ENCODE measurements around the gene TNFRSF4. TPM values are rescaled to one million over a fixed set of nuclear protein-coding genes. Genes with fewer than 3 reads are reported as not detected.

Gene TNFRSF4
- total and polyA plus RNA-seq, 9 of the 15 experiments (the other 6 are each of a cell fraction or from before 2014, with no cell fraction given): 0.07 to 0.44 (median 0.19) TPM; not detected in 5

GRCh38 chr1:1253314-1253713, 39.4 kb upstream of the TNFRSF4 start:
- intact Hi-C loops (cut with micrococcal nuclease): loop anchor here (5.0 kb wide), 1 partner anchor 131 kb away; no protein-coding TSS in a partner anchor
- 94% methylated on average over 12 of the region's 12 CpGs for WGBS (ENCODE audit: insufficient coverage, low coverage, missing lambda C conversion rate)

GRCh38 chr1:1250786-1251284, 36.9 kb upstream of the TNFRSF4 start:
- Histone ChIP-seq H4K20me1 (replicated peaks; ENCODE audit: control insufficient read depth, insufficient read depth, low read length) (no peaks in the 10 kb centered on the region), H2AFZ (ENCODE audit: low read depth, low read length) (no peak overlapping the region), H3K79me2 (ENCODE audit: control insufficient read depth, insufficient read depth, low read length) (no peaks in the 10 kb centered on the region), H3K4me2 (ENCODE audit: insufficient read depth, low read length) (no peak overlapping the region), H3K9ac (ENCODE audit: insufficient read depth in 1 of 2, low read depth in 2 of 2, low read length in 2 of 2) (peak overlapping the region in 1 of 2 experiments; percentile 81; a peak in 2 of 4 replicates), H3K4me1 (replicated peaks in 1 of 2; ENCODE audit: control insufficient read depth in 2 of 2, insufficient read depth in 2 of 2, low read length in 2 of 2) (peaks cover 0 to 51% of the 10 kb centered on the region in 2 experiments; a peak in 3 of 5 replicates), H3K4me3 (no peak overlapping the region), H3K36me3 (ENCODE audit: control insufficient read depth, insufficient read depth, low read length) (peaks cover 40% of the 10 kb centered on the region; the same call in 2 of the 3 replicates), H3K9me1 (ENCODE audit: control insufficient read depth, insufficient read depth, low read length) (no peaks in the 10 kb centered on the region), H3K9me3 (replicated peaks; ENCODE audit: control insufficient read depth, insufficient read depth, low read depth, low read length) (no peaks in the 10 kb centered on the region), H3K27ac (ENCODE audit: extremely low read depth, low read depth, low read length) (no peak overlapping the region), H3K27me3 (ENCODE audit: control insufficient read depth in 2 of 2, insufficient read depth in 2 of 2, low read length in 2 of 2) (no peaks in the 10 kb centered on the region)
- TF ChIP-seq ZFX (CRISPR knock-in tag; IDR thresholded peaks at IDR 0.05) (peak; percentile 33; the same call in 1 of the 2 replicates), CBFB (CRISPR knock-in tag; IDR thresholded peaks at IDR 0.05) (peak; percentile 42; the same call in 1 of the 2 replicates), ETV5 (CRISPR knock-in tag; IDR thresholded peaks at IDR 0.05; ENCODE audit: low read depth) (no peak), POLR2G (IDR thresholded peaks at IDR 0.05; ENCODE audit: low read depth, low read length) (peak; percentile 60; the same call in 1 of the 2 replicates), RBM22 (IDR thresholded peaks at IDR 0.05; ENCODE audit: low read depth, low read length, poor library complexity, severe bottlenecking) (peak; percentile 36)
- ChIA-PET CTCF (ENCODE audit: low intra/inter-chr PET ratio) (interaction anchor here (1.5 kb wide), 1 partner anchor 129 kb away, joined by 12 read pairs; no protein-coding TSS in a partner anchor), POLR2A (interaction anchor here (1.0 kb wide), 1 partner anchor 19 kb away, joined by 4 read pairs; the partner anchor contains the start of genes B3GALT6 and SDF4)
- in situ Hi-C loops (cut with MboI) (no loop called here), intact Hi-C loops (cut with micrococcal nuclease) (loop anchor here (5.0 kb wide), 1 partner anchor 129 kb away; no protein-coding TSS in a partner anchor)
- no TSS peak for BruUV-seq (replicated peaks)
- DNase-seq (ENCODE audit: extremely low read depth in 1 of 4, low spot score in 3 of 4): no peak
- WGBS (ENCODE audit: insufficient coverage, low coverage, missing lambda C conversion rate): 86% methylated on average over 16 of the region's 16 CpGs
- FAIRE-seq: no peak
- peak; percentile 20 for ATAC-seq

More at GRCh38 chr1:1253314-1253713, 39.4 kb upstream of the TNFRSF4 start:
- BruUV-seq (replicated peaks): no TSS peak
- no peak overlapping the region for H2AFZ ChIP-seq (ENCODE audit: low read depth, low read length)
- H3K4me1 ChIP-seq (replicated peaks in 1 of 2; ENCODE audit: control insufficient read depth in 2 of 2, insufficient read depth in 2 of 2, low read length in 2 of 2): peaks cover 0 to 41% of the 10 kb centered on the region in 2 experiments; a peak in 3 of 5 replicates
- TF ChIP-seq HNRNPK (IDR thresholded peaks at IDR 0.05; ENCODE audit: low read depth, low read length, poor library complexity, severe bottlenecking) (no peak), POLR2G (IDR thresholded peaks at IDR 0.05; ENCODE audit: low read depth, low read length) (no peak), POLR2AphosphoS5 (IDR thresholded peaks at IDR 0.05; ENCODE audit: control insufficient read depth, insufficient read depth, low read depth, low read length) (0 out of 2 replicates have a peak, but pooled peaks have one; percentile 4), ZNF121 (CRISPR knock-in tag; conservative IDR thresholded peaks at IDR 0.05) (peak; percentile 99)
- ChIA-PET CTCF (ENCODE audit: low intra/inter-chr PET ratio) (no interaction called here), POLR2A (no interaction called here)
- ATAC-seq: no peak
- in situ Hi-C loops (cut with MboI): no loop called here
- no peaks in the 10 kb centered on the region for H4K20me1 ChIP-seq (replicated peaks; ENCODE audit: control insufficient read depth, insufficient read depth, low read length)
- no peaks in the 10 kb centered on the region for H3K9me3 ChIP-seq (replicated peaks; ENCODE audit: control insufficient read depth, insufficient read depth, low read depth, low read length)
- no peak overlapping the region for H3K4me2 ChIP-seq (ENCODE audit: insufficient read depth, low read length)
- H3K9ac ChIP-seq (ENCODE audit: insufficient read depth in 1 of 2, low read depth in 2 of 2, low read length in 2 of 2): no peak overlapping the region
- H3K4me3 ChIP-seq: no peak overlapping the region
- H3K79me2 ChIP-seq (ENCODE audit: control insufficient read depth, insufficient read depth, low read length): no peaks in the 10 kb centered on the region
- H3K9me1 ChIP-seq (ENCODE audit: control insufficient read depth, insufficient read depth, low read length): no peaks in the 10 kb centered on the region
- no peak for DNase-seq (ENCODE audit: extremely low read depth in 1 of 4, low spot score in 3 of 4)
- no peak for FAIRE-seq
- H3K27me3 ChIP-seq (ENCODE audit: control insufficient read depth in 2 of 2, insufficient read depth in 2 of 2, low read length in 2 of 2): no peaks in the 10 kb centered on the region
- H3K27ac ChIP-seq (ENCODE audit: extremely low read depth, low read depth, low read length): no peak overlapping the region
- peaks cover 60% of the 10 kb centered on the region; the same call in 2 of the 3 replicates for H3K36me3 ChIP-seq (ENCODE audit: control insufficient read depth, insufficient read depth, low read length)

Measured in K562 (cell line).